DOHH2 (cell line): Measurements from ENCODE around the gene TSKS.

ENCODE experiments used
- EZH2phosphoT487 ChIP-seq: fragments of 200-600 bp; sonication (generic); IDR thresholded peaks from 2 replicates; pipeline ENCODE4 v1.6.1; 2017; ENCODE audit warnings: borderline replicate concordance, mild to moderate bottlenecking, antibody characterized with exemption, low read length, moderate library complexity, mixed read lengths
- TF ChIP-seq, protein P1 (sequence below): fragments of 200-600 bp; sonication (generic); IDR thresholded peaks from one replicate; pipeline ENCODE4 v1.5.1; 2014; ENCODE audit warnings: antibody characterized with exemption, mild to moderate bottlenecking, low read depth, low read length; ENCODE audit not compliant: poor library complexity, severe bottlenecking

DNA sequence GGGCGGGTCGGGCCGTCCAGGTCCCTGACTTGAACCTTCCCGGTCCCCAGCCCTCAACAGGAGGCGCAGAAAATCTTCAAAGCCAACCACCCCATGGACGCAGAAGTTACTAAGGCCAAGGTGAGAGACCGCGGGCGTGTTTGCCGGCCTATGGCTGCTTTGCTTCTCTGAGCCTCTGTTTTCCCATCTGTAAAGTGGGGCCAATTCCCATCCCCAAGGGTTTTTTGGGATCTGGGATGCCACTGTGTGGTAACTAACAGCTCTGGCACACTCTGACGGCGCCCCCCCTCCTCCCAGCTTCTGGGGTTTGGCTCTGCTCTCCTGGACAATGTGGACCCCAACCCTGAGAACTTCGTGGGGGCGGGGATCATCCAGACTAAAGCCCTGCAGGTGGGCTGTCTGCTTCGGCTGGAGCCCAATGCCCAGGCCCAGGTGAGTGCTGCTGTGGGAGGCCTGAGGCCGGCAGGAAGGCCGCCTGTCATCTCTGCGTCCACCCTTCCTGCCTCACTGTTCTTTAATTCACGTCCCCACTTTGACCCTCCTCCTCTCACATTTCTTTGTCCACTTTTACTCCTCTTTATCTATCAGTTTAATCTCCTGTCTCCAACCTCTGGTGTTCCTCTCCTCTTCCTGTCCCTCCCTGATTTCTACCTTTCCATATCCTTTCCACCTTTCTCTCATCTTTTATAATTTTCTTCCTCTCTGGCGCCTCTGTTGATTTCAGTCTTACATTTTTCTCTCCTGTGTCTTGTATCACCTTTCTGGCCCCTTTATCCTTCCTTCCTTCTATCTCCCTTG is 42.9 kb upstream of the TSKS start:
- TF ChIP-seq, protein P1, sequence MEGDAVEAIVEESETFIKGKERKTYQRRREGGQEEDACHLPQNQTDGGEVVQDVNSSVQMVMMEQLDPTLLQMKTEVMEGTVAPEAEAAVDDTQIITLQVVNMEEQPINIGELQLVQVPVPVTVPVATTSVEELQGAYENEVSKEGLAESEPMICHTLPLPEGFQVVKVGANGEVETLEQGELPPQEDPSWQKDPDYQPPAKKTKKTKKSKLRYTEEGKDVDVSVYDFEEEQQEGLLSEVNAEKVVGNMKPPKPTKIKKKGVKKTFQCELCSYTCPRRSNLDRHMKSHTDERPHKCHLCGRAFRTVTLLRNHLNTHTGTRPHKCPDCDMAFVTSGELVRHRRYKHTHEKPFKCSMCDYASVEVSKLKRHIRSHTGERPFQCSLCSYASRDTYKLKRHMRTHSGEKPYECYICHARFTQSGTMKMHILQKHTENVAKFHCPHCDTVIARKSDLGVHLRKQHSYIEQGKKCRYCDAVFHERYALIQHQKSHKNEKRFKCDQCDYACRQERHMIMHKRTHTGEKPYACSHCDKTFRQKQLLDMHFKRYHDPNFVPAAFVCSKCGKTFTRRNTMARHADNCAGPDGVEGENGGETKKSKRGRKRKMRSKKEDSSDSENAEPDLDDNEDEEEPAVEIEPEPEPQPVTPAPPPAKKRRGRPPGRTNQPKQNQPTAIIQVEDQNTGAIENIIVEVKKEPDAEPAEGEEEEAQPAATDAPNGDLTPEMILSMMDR, result no peak
- no peak for TF ChIP-seq EZH2phosphoT487
